GM12801 (cell line): ENCODE measurements around the gene IARS2.

Experiments used
- CTCF ChIP-seq: IDR thresholded peaks from one replicate; pipeline ENCODE4 v1.5.1; 2011; ENCODE audit warnings: control low read depth; ENCODE audit not compliant: insufficient read length; ENCODE audit errors: extremely low read depth

The IARS2 gene

GRCh38 chr1:220092694-220093093 lies 1.2 kb upstream of the IARS2 start:
- no peak for TF ChIP-seq CTCF

- TF ChIP-seq CTCF, result no peak
Observed at GRCh38 chr1:220093361-220094015, 444 bp upstream of the IARS2 start.

- TF ChIP-seq CTCF, result no peak
Observed at GRCh38 chr1:220099826-220100225, 5.9 kb downstream of the IARS2 start.

- no peak for TF ChIP-seq CTCF
Observed at GRCh38 chr1:220113136-220113695, 19.3 kb downstream of the IARS2 start.

GRCh38 chr1:220119043-220119512 lies 25.1 kb downstream of the IARS2 start:
- no peak for TF ChIP-seq CTCF

GRCh38 chr1:220121791-220122530 lies 28.0 kb downstream of the IARS2 start:
- no peak for TF ChIP-seq CTCF

GRCh38 chr1:220123066-220123465 lies 29.1 kb downstream of the IARS2 start:
- TF ChIP-seq CTCF, result no peak
